COLO829 (cell line): ENCODE data around the gene GABARAP.

Experiments used
- DNase-seq: peaks from one replicate; pipeline ENCODE4 v3.0.0; 2012; ENCODE audit warnings: low spot score

GABARAP gene

GRCh38 chr17:7205561-7205960 lies 36.7 kb downstream of the GABARAP start:
- no peak for DNase-seq

- DNase-seq: peak; percentile 72
These were observed 37.3 kb downstream of the GABARAP start for GRCh38 chr17:7204828-7205461.

GRCh38 chr17:7204336-7204735 lies 37.9 kb downstream of the GABARAP start:
- DNase-seq: no peak

GRCh38 chr17:7203391-7203790 lies 38.9 kb downstream of the GABARAP start:
- no peak for DNase-seq

GRCh38 chr17:7196651-7197401 lies 45.4 kb downstream of the GABARAP start:
- DNase-seq: no peak

GRCh38 chr17:7195971-7196370 lies 46.3 kb downstream of the GABARAP start:
- no peak for DNase-seq

GRCh38 chr17:7192271-7192937 lies 49.8 kb downstream of the GABARAP start:
- no peak for DNase-seq

GRCh38 chr17:7191571-7192270 lies 50.5 kb downstream of the GABARAP start:
- DNase-seq: peak; percentile 67

GRCh38 chr17:7191069-7191468 lies 51.2 kb downstream of the GABARAP start:
- no peak for DNase-seq

GRCh38 chr17:7190276-7190917 lies 51.9 kb downstream of the GABARAP start:
- no peak for DNase-seq
